H1 (cell line): ENCODE results near the gene PLEKHG3. TPM values are rescaled to one million over a fixed set of nuclear protein-coding genes. Genes with fewer than 3 reads are reported as not detected.

ENCODE experiments used
- SAP30 ChIP-seq: fragments of 300-600 bp; sonication (generic); IDR thresholded peaks from 2 replicates; pipeline ENCODE4 v1.7.1; 2012; ENCODE audit warnings: low read length, moderate library complexity, mild to moderate bottlenecking, inconsistent platforms; ENCODE audit not compliant: insufficient read depth, insufficient replicate concordance
- TCF12 ChIP-seq: IDR thresholded peaks from 2 replicates; pipeline ENCODE4 v1.6.1; 2011; ENCODE audit warnings: low read depth, mild to moderate bottlenecking, low read length
- polyA plus RNA-seq, 7 experiments: library from polyadenylated mRNA; depleted of rRNA in 3 of 7; stranded (reverse) in 5 of 7; unstranded in 2 of 7; fragments of >200 nt in 5 of 7; fragments of 200-250 nt in 2 of 7; gene quantifications; 1 replicate in 5 of 7; 2 replicates in 1 of 7; 4 replicates in 1 of 7; pipeline versions ENCODE4 v1.2.1 to v1.2.3, GENCODE V29; 2011 to 2013; ENCODE audit warnings: missing spikeins in 2 of 7, mixed read lengths in 2 of 7
- total RNA-seq: library from RNA; stranded (reverse); fragmentation: NEBNext Ultra II Directional; extraction: Animal tissue kit (Norgen Biotek cat#: 25700); gene quantifications from 2 replicates; pipeline ENCODE4 v1.2.1, GENCODE V29; 2021
- TF ChIP-seq, protein P1 (sequence below): fragments of 300-600 bp; sonication (generic); IDR thresholded peaks from 2 replicates; pipeline ENCODE4 v1.7.1; 2012; ENCODE audit warnings: low read length, moderate library complexity, mild to moderate bottlenecking, inconsistent platforms; ENCODE audit not compliant: insufficient replicate concordance

PLEKHG3 gene
- total and polyA plus RNA-seq, 2 of the 8 experiments (the other 6 are each of a cell fraction or from before 2014, with no cell fraction given), result 43.4 to 90.6 TPM

DNA sequence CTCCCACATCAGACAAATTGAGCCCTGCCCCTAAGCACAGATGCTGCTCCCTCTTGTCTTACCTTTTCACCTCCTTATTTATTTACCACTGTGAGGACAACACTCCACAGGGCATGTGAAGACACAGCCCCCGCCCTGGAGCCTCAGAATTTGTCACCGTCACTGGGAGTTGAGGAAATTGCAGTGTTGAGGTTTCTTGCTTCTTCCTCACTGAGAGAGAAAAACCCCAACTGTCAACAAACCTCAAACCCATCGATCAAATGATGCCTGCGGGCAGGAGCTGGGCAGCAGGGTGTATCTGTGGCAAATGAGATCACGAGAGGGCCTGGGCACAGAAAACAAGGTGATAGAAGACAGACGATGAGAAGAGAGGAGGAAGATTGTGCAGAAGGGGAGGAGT lies 30.5 kb upstream of the PLEKHG3 start (continued):
- TF ChIP-seq, protein P1, sequence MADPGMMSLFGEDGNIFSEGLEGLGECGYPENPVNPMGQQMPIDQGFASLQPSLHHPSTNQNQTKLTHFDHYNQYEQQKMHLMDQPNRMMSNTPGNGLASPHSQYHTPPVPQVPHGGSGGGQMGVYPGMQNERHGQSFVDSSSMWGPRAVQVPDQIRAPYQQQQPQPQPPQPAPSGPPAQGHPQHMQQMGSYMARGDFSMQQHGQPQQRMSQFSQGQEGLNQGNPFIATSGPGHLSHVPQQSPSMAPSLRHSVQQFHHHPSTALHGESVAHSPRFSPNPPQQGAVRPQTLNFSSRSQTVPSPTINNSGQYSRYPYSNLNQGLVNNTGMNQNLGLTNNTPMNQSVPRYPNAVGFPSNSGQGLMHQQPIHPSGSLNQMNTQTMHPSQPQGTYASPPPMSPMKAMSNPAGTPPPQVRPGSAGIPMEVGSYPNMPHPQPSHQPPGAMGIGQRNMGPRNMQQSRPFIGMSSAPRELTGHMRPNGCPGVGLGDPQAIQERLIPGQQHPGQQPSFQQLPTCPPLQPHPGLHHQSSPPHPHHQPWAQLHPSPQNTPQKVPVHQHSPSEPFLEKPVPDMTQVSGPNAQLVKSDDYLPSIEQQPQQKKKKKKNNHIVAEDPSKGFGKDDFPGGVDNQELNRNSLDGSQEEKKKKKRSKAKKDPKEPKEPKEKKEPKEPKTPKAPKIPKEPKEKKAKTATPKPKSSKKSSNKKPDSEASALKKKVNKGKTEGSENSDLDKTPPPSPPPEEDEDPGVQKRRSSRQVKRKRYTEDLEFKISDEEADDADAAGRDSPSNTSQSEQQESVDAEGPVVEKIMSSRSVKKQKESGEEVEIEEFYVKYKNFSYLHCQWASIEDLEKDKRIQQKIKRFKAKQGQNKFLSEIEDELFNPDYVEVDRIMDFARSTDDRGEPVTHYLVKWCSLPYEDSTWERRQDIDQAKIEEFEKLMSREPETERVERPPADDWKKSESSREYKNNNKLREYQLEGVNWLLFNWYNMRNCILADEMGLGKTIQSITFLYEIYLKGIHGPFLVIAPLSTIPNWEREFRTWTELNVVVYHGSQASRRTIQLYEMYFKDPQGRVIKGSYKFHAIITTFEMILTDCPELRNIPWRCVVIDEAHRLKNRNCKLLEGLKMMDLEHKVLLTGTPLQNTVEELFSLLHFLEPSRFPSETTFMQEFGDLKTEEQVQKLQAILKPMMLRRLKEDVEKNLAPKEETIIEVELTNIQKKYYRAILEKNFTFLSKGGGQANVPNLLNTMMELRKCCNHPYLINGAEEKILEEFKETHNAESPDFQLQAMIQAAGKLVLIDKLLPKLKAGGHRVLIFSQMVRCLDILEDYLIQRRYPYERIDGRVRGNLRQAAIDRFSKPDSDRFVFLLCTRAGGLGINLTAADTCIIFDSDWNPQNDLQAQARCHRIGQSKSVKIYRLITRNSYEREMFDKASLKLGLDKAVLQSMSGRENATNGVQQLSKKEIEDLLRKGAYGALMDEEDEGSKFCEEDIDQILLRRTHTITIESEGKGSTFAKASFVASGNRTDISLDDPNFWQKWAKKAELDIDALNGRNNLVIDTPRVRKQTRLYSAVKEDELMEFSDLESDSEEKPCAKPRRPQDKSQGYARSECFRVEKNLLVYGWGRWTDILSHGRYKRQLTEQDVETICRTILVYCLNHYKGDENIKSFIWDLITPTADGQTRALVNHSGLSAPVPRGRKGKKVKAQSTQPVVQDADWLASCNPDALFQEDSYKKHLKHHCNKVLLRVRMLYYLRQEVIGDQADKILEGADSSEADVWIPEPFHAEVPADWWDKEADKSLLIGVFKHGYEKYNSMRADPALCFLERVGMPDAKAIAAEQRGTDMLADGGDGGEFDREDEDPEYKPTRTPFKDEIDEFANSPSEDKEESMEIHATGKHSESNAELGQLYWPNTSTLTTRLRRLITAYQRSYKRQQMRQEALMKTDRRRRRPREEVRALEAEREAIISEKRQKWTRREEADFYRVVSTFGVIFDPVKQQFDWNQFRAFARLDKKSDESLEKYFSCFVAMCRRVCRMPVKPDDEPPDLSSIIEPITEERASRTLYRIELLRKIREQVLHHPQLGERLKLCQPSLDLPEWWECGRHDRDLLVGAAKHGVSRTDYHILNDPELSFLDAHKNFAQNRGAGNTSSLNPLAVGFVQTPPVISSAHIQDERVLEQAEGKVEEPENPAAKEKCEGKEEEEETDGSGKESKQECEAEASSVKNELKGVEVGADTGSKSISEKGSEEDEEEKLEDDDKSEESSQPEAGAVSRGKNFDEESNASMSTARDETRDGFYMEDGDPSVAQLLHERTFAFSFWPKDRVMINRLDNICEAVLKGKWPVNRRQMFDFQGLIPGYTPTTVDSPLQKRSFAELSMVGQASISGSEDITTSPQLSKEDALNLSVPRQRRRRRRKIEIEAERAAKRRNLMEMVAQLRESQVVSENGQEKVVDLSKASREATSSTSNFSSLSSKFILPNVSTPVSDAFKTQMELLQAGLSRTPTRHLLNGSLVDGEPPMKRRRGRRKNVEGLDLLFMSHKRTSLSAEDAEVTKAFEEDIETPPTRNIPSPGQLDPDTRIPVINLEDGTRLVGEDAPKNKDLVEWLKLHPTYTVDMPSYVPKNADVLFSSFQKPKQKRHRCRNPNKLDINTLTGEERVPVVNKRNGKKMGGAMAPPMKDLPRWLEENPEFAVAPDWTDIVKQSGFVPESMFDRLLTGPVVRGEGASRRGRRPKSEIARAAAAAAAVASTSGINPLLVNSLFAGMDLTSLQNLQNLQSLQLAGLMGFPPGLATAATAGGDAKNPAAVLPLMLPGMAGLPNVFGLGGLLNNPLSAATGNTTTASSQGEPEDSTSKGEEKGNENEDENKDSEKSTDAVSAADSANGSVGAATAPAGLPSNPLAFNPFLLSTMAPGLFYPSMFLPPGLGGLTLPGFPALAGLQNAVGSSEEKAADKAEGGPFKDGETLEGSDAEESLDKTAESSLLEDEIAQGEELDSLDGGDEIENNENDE, result no peak
- TF ChIP-seq SAP30 (no peak), TCF12 (no peak)
